HG02759 (cell line): ENCODE measurements around the gene STARD9.

ENCODE experiments used
- ATAC-seq: cut with Tn5 transposase; IDR thresholded peaks from one replicate; pipeline ENCODE4 v1.9.1; 2021; ENCODE audit warnings: mild to moderate bottlenecking, moderate library complexity; ENCODE audit not compliant: unreplicated experiment

Gene STARD9

DNA sequence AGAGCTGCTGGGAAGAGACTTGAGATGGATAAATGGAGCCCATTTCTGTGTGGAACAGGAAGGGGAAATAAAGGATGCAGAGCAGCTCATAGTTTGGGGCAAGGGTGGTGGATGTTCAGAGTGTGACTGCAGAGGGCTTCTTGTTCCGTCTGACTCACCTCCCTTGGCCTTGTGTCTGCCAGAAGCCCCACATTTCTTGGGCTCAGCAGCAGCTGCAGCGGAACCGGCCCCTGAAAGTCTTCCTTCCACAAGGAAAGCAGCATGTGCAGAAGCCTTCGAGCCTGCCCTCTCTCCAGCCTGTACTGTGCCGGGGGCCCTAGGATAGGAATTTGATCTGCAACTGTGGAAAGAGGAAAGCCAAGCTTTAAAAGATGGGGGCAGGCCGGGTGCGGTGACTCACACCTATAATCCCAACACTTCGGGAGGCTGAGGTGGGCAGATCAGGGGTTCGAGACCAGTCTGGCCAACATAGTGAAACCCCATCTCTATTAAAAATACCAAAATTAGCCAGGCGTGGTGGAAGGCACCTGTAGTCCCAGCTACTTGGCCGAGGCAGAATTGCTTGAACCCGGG is 150.0 kb downstream of the STARD9 start:
- no peak for ATAC-seq

DNA sequence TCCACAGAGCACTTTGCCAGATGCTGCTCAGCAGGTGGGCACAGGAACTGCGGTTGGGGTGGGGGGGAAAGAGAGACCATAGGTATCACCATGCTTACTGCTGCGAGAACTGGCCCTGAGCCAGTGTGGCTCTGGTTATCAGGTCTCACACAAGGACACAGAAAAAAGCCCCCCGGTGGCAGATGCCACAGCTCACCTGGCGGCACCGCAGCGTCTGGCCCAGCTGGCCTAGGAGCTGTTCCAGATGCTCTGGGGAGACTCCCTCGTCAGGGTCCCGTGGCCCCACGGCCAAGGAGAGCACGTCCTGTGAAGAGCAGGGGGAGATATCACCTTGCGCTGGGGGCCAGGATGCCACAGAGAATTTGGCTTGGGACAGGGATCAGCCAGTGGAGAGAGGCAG is 150.7 kb downstream of the STARD9 start:
- ATAC-seq: no peak

- no peak for ATAC-seq
Measured at GRCh38 chr15:42727750-42728381, 152.5 kb downstream of the STARD9 start.

DNA sequence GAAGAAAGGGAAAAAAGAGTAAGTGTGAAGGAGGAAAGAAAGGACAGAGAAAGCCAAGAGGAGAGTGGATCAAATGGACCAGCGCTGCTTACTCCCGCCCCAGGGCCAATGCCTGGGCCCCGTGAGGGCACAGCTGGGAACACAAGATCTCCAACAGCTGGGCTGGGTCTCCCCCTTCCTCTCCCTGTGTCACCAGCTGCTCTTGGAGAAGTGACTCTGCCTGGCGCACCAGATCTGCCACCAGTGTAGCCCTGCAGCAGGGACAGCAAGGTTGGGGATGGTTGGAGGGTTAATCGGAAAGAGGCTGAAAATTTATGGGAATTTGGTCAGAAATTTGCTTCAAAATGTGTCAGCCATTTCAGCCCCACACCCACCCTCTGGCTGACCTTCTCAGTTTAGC is 153.2 kb downstream of the STARD9 start:
- ATAC-seq: no peak

GRCh38 chr15:42728972-42729371 is 153.6 kb downstream of the STARD9 start:
- no peak for ATAC-seq

DNA sequence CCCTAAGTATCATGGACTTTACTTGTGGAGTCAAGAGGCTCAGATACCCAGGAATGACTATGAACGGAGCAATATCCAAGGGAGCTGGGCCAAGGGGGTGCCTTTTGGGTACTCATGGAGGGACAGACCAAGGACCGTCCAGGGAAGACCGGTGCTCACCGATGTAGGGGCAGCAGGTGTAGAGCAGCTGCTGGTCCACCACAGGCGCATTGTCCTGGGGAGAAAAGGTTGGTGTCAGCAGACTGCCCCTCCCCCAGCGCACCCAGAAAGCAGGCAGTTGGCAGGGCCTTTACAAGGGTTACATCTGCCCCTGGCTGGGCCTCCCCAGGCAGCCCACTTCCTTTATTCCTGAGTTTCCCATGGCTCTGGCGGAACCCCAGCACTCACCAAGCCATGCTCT is 154.0 kb downstream of the STARD9 start:
- no peak for ATAC-seq

DNA sequence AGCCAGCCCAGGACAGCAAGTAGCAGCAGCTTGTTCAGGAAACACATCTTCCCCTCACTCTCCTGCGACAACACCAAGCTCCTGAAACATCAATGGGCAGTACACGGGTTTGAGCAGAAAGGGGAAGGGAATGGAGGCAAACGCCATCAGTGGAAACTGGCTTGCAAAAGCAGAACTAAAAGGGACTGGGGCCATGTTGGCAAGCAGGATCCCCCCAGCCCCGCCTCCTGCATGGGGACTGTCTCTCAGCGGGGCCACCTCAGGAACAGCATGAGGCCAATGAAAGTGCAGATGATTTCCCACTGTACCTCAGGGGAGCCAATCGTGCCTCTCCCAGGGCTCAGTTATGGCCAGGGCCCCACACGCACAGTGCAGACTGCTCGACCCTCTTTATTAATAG is 154.7 kb downstream of the STARD9 start:
- ATAC-seq: no peak

- no peak for ATAC-seq
Measured at GRCh38 chr15:42730536-42730935, 155.1 kb downstream of the STARD9 start.

- no peak for ATAC-seq
Measured at GRCh38 chr15:42731461-42731860, 156.1 kb downstream of the STARD9 start.

DNA sequence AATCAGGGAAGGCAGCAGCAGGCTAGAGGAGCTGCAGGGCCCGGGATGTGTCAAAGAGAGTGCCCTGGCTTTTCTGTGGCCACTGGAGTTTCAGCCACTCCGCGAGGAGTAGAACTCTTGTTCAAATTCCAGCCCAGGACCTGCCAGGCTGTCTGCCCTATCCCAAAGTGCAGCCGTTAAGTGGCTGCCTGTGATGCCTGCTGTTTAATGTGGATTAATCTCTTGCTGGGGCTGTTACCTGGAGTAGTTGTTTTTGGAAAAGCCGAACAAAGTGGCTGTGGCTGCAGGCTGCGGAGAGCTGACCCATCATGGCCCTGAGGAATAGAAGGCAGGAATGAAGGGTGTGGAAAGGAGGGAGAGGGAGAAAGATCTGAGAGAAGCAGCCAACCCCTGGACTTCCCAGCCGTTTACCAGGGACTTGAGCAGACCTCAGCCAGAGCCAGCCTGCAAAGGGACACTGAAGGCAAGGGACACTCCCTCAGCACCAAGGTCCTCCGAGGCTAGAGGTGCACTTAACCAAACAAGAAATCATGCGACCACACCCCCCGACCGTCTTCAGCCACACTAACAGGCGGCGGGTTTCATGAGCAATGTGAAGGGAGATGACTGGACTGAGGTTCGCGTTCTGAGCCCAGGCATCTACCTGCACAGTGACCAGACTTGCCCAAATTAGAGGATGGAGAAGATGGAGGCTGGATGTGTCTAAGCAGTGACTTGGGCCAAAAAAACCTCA is 156.9 kb downstream of the STARD9 start:
- ATAC-seq: no peak

- ATAC-seq: no peak
Measured at GRCh38 chr15:42733027-42733426, 157.6 kb downstream of the STARD9 start.

DNA sequence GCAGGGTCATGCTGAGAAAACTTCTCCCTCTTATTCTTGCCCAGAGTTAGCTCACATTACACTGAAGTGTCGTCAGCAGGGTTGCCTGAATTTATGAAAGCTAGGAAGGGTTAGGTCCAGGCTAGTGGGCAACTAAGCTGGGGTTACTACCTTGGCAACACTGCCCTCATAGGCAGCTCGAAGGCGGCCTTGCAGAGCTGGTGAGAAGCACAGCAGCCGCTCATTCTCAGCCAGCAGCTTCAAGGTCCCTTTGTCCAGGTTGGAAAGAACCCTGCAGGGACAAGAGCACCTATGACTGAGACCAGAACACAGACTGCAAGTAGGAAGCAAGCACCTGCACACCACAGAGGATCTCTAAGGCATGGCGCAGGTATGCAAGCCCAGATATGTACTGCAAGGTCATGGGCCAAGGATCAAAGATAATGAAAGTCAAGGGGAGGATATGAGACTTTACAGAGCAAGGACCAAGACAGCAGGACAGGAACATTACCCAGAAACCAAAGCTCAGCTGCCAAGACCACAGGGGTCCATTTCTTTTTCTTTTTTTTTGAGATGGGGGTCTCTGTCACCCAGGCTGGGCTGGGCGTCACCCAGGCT is 158.8 kb downstream of the STARD9 start:
- ATAC-seq: no peak

DNA sequence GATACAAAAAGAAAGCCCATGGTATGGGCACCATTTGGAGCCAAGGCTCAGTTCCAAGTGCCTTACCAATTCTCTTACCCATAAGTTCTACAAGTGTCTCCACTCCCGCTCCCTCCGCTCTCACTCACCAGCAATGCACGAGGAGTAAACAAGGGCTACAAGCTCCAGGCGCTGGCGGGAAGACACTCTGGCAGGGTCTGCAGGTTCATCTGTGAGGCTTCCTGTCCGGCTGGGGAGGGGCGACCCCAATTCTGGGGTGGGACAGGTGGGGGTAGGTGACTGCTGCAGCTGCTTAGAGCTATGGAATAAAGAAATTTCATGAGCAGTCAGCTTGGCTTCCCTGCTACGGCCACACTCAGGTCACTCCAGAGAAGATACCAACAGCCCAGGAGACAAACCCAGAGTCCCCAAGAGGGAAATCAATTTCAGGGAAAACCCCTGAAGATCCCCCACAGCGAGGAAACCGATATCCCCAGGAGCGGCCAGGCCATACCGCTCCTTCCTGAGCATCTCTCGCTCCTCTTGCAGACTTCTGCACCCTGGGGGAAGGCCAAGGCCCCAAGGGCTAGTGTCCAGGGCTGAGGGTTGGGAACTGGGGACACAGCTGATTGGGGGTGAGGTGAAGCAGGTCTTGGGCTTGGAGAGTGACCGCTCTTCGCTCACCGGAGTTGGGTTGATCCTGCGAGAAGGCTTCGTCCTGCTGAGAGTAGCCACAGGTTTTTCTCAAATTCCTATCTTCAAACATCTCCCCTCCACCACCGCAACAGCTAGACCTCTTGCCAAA is 160.2 kb downstream of the STARD9 start:
- no peak for ATAC-seq

GRCh38 chr15:42736178-42736792 is 160.9 kb downstream of the STARD9 start:
- peak; percentile 36 for ATAC-seq

- peak; percentile 88 for ATAC-seq
Measured at GRCh38 chr15:42736793-42737528, 161.6 kb downstream of the STARD9 start, which contains the start of gene CDAN1. CDAN1 (minus strand) TSS chr15:42737128; CDS start chr15:42737102, 26 bp downstream.

GRCh38 chr15:42737529-42738328 is 162.3 kb downstream of the STARD9 start:
- no peak for ATAC-seq

GRCh38 chr15:42741710-42742109 is 166.3 kb downstream of the STARD9 start:
- ATAC-seq: no peak

DNA sequence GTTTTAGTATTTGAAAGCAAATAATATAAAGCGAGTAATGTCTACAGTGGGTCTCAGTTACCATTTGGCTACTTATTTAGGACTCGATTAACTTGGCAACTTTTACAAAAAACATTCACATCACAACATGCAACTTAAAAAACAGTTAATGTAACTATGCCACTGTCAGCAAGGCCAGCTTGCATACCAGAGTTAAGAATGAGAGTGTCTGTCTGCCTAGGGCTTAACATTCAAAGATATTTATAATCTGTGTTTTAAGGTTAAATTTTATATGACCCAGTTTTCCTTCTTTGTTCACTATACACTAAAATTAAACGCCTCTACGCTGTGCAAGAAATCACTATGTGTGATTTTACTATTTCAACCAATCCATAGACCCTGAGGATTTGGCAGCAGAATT is 166.7 kb downstream of the STARD9 start:
- no peak for ATAC-seq

GRCh38 chr15:42744195-42744594 is 168.8 kb downstream of the STARD9 start:
- ATAC-seq: no peak
